ENCODE results near the gene THUMPD2.
A peak's percentile ranks its signal among the peaks of the same experiment; 100 is the strongest.
"Not testable (repeated sequence)": the region's sequence is repeated elsewhere in the genome, so short reads cannot be mapped to it uniquely, and the experiment has no call there.

Gene THUMPD2, protein sequence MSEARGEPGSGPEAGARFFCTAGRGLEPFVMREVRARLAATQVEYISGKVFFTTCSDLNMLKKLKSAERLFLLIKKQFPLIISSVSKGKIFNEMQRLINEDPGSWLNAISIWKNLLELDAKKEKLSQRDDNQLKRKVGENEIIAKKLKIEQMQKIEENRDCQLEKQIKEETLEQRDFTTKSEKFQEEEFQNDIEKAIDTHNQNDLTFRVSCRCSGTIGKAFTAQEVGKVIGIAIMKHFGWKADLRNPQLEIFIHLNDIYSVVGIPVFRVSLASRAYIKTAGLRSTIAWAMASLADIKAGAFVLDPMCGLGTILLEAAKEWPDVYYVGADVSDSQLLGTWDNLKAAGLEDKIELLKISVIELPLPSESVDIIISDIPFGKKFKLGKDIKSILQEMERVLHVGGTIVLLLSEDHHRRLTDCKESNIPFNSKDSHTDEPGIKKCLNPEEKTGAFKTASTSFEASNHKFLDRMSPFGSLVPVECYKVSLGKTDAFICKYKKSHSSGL

GRCh38 chr2:39778775-39779340 lies at the start of gene THUMPD2:
Gene THUMPD2 (minus strand): TSS chr2:39779258. CDS start chr2:39779239, 19 bp downstream.
- peak; percentile 78 for DNase-seq (ENCODE audit: low spot score)

DNA sequence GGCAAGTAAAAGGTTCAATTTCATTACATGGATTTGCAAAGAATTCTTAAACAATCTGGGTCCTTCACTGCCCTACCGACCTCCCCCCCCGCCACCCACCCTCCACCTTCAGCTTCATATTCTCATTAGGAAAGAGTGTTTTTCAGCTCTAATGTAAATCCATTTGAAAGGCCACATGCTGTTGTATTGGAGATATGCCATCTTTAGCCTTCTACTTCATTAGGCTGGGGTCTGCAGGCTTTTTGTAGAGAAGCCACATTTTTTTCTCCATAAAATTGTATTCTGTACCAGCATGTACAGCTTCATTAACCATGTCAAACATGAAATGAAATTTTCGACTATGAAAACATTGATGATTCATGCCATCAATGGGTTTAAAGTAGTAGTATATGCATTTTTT lies 42.8 kb upstream of the THUMPD2 start:
- no peak for DNase-seq (ENCODE audit: low spot score)

GRCh38 chr2:39816845-39817244 lies 37.8 kb upstream of the THUMPD2 start:
- DNase-seq (ENCODE audit: low spot score): no peak

- DNase-seq (ENCODE audit: low spot score): no peak
Observed at GRCh38 chr2:39816428-39816827, 37.4 kb upstream of the THUMPD2 start.

GRCh38 chr2:39805936-39806608 lies 27.0 kb upstream of the THUMPD2 start:
- DNase-seq (ENCODE audit: low spot score): no peak

GRCh38 chr2:39803839-39804238 lies 24.8 kb upstream of the THUMPD2 start:
- DNase-seq (ENCODE audit: low spot score): no peak

DNA sequence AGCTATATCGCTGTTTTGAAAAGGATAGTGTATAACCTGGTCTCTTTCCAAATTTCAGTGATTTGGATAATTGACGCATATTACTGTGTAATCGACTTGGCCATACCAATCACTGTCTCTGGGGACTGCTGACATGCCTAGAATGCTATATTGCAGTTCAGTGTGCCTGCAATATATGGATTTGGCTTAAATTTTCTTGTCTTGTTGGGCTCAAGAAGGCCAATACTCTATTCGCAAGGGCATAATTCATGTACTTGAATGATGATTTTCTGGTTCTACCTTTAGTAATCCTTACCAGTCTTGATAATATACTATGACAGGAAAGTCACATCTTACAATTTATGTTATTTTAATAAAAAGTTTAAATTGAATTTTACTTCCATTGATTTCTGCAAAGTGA lies 21.7 kb upstream of the THUMPD2 start:
- no peak for DNase-seq (ENCODE audit: low spot score)

DNA sequence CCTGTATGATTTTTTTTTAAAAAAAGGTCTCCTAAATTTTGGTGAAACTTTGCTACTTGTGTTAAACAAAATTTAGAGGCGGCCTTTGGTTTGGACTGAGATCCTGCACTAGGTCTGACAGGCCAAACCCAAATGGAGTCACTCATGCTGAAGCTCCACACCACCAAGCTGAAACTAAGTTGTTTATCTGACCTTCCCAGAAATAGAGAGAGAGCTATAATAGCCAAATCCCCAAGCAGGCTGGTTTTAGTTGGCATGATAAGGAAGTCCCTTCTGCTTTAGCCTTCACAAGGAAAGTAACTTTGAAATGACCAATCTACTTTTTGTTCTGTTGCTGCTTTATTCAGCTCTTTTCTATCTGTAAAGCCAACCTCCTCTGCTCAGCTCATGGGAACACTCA lies 17.1 kb upstream of the THUMPD2 start:
- DNase-seq (ENCODE audit: low spot score): no peak

DNA sequence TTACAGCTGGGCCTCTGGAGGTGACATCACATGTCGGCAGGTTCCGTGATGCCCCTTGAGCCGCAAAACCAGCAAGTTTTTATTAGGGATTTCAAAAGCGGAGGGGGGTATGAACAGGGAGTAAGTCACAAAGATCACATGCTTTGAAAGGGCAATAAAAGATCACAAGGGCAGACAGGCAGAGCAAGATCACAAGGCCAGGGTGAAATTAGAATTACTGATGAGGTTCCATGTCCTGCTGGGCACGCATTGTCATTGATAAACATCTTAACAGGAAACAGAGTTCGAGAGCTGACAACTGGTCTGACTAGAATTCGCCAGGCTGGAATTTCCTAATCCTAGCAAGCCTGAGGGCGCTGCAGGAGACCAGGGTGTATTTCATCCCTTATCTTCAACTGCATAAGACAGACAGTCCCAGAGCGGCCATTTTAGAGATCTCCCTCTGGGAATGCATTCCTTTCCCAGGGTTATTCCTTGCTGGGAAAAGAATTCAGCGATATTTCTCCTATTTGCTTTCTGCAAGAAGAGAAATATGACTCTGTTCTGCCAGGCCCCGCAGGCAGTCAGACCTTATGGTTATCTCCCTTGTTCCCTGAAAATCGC lies 11.3 kb upstream of the THUMPD2 start:
- DNase-seq (ENCODE audit: low spot score): not testable (repeated sequence)

GRCh38 chr2:39787950-39788349 lies 8.9 kb upstream of the THUMPD2 start:
- DNase-seq (ENCODE audit: low spot score): no peak

DNA sequence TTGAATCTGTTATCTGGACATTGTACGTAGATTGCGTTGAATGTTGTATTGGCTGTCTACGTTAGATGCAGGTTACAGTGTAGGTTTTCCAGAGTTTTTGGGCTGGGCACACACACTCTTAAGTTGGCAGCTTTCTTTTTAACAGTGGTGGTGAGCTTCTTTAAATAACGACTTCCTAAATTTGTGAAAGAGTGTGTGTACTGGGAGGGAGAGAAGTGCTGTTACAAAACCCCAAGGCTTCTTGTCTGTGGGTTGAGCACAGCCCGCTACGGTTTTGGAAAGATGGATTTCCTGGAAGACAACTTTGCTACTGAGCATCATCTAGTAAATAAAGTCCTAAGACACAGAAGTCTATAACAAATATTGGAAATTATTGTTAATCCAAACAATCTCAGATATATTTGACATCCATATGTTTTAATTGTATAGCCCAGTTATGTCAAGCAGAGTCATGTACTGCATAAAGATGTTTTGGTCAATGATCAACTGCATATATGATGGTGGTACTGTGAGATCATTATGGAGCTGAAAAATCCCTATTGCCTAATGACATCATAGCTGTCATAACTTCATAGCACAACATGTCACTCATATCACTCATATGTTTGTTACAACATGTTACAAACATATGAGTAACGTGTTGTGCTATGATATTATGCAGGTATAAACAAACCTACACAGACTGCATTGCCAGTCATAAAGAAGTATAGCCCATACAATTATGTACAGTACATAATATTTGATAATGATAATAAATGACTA lies 7.9 kb upstream of the THUMPD2 start:
- no peak for DNase-seq (ENCODE audit: low spot score)

GRCh38 chr2:39782591-39782990 lies 3.5 kb upstream of the THUMPD2 start:
- DNase-seq (ENCODE audit: low spot score): no peak

DNA sequence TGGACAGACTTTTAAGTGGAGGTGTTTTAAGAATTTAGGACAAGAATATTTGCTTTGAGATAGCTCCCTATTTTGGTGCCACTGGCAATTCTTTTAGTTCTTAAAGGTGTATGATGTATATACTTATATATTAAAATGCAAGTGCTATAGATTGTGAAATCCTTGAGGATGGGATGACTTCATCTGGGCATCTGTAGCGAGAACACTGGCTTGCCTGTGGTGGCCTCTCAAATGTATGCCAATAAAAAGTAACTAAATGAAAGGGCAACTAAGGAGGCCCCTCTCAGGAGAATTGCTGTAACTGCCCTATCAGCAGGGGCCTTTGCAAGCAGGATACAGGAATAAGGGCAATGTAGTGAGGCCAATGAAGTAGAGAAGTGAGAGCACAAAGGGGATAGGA lies 2.6 kb upstream of the THUMPD2 start:
- DNase-seq (ENCODE audit: low spot score): no peak

GRCh38 chr2:39780825-39781600 lies 2.0 kb upstream of the THUMPD2 start:
- peak; percentile 5 for DNase-seq (ENCODE audit: low spot score)

- DNase-seq (ENCODE audit: low spot score): no peak
Observed at GRCh38 chr2:39779927-39780326, 869 bp upstream of the THUMPD2 start.

DNA sequence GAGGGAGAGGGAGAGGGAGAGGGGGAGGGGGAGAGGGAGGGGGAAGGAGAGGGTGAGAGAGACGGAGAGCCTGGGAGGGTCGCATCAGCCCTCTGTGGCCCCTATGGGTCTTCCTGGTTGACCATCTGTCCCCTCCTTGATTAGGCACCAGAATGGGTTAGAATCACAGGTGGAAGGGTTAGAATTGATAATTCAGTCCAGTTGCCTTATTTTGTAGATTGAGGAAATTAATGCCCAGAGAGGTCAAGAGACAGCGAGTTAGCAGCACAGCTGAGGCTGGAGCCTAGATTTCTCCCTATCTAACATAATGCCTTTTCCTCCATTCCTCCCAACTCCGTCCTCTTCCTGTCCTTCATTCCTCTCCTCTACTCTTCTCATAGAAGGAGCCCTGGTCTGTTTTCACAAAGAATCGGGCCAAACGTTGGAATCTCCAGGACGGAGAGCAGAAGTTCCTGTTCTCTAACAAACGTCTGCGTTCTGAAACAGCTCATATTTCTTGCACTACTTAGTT lies 338 bp upstream of the THUMPD2 start:
- DNase-seq (ENCODE audit: low spot score): peak; percentile 9

- DNase-seq (ENCODE audit: low spot score): no peak
Observed at GRCh38 chr2:39778233-39778632, 825 bp downstream of the THUMPD2 start.

- no peak for DNase-seq (ENCODE audit: low spot score)
Observed at GRCh38 chr2:39772812-39773152, 6.3 kb downstream of the THUMPD2 start.

DNA sequence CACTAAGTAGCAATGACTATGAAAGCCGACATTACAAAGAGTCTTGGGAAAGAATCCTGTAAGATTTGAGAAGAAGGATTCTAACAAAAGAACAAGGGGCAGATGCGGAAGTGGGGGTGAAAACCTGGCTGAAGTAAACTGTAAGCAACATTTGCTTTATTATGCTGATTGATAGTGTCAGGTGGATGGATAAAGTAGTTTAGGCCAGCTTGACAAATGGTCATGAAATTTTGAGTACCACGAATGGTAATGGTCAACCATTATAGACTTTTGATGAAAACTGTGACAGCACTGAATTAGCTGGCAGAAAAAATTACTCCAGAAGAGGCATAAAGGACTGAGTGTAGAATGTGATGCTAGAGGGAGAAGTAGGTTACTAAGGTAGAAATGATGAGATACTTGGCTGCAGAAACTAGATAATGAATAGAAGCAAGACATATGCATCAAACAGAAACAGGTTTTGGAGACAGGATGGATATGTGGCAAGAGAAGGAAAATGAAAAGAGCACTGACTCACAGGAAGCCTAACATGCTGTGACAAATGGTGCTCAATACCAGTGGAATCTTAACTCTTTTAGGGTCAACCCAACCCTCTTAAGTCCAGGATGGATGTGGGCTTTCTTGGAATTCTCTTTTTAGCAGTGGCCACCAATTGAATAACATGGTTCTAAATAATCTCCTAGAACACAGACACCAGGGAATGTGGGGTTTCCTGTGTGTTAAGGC lies 6.8 kb downstream of the THUMPD2 start:
- DNase-seq (ENCODE audit: low spot score): peak; percentile 56

DNA sequence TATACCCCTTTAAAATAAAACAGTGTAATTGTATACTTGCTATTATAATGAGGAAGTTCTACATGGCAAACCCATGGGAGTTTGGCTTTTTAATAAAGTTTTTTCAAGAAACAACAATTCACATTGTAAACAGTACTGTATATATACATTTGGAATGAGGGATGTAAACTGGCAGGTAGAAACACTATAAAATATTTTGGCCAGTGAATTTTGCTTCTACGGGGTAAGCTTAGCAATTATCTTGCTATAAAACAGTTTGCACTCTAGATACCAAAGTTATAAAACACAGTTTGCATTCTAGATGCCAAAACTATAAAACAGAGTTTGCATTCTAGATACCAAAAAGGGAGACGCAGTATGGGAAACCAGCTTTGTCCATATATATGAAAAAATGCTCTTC lies 16.6 kb downstream of the THUMPD2 start:
- DNase-seq (ENCODE audit: low spot score): no peak
